NCI-H2171 treated with DMSO at 0.1 percent for 48 hours (cell line): Measurements from ENCODE around the gene LGALS9.
"Not testable (repeated sequence)": the region's sequence is repeated elsewhere in the genome, so short reads cannot be mapped to it uniquely, and the experiment has no call there.

Experiments
- DNase-seq: peaks from one replicate; lab custom pipeline; 2025; lab: John Stamatoyannopoulos, UW

Gene LGALS9

DNA sequence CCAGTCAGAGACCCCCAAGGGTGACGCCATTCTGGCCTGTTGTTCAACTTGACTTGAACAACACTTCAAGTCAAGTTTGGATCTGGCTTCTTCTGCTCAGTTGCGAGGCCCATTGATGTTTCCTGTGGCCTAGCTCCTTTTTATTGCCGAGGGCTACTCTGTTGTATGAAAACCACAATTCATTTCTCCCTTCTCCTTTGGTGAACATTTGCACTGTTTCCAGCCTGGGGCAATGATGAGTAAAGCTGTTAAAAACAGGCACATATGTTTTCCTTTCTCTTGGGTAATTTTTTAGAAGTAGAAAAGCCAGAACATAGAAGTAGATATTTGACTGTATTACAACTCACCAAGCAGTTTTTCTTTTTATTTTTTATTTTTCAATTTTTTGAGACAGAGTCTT is 1.7 kb upstream of the LGALS9 start:
- not testable (repeated sequence) for DNase-seq

DNA sequence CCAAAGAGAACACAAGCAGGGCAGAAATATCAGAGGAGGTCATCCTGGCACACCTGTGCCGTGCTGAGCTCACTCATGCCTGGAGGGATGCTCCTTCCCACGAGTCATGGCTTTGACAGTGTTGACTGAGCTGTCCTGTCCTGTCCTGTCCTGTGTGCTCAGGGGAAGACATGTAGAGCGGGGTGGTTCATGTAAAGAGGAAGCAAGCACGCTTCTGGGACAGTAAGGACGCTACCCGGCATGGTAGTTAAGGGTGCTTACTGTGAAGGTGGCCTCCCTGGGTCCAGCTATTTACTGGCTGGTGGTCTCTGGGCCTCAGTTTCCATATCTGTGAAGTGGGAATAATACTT is 398 bp downstream of the LGALS9 start:
- no peak for DNase-seq

DNA sequence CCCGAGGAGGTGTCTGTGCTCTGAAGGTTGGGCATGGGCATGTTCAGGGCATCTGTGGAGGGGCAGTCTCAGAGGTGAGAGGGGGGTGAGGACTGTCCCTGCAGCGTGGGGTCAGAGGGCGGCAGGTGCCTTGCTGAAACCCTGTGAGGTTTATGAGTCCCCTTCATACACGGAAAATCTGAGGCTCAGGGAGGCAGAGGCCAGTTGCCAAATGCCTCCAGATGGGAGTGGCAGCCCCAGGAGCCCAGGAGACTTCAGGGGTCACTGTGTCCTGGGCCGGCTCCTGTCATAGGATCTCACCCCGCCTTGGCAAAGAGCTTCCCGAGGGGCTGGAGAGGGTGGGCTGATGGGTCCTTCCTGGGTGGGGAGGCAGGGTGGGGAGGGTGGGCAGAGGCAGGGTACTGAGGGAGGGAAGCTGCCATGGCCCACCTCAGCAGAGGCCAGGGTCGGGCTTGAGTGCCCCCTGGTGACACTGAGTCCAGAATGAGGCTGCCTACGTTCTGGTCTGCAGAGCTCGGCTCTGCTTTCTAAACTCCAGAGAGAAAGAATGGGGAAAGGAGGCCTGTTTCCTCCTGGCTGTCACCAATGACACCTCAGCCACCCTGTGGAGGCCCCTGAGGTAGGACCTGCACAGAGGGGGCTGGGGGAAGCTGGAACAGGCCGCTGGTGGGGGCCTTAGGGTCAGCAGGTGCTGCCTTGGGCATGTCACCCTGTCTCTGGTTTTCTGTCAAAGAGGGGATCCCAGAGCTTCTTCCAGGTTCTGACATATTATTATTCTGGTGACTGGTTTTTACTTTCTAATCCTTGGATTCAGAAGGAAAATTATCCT is 1.1 kb downstream of the LGALS9 start:
- no peak for DNase-seq

DNA sequence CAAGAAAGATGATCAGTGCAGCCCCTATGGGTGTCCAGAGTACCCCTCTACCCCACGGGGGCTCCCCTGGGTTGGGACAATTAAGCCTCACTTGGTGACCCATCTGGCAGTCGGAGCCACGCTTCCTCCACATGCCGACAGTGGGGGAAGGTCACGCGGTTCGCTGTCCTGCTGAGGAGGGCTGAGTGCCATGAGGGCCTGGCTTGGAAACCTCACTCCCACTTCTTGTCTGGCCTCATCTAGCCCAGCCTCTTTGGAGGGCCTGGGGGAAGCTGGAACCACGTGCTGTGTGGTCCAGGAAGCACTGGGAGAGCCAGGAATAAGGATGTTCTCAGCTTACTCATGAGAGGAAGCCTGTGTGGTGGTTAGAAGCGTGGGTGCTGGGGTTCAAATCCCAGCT is 1.8 kb downstream of the LGALS9 start:
- not testable (repeated sequence) for DNase-seq

DNA sequence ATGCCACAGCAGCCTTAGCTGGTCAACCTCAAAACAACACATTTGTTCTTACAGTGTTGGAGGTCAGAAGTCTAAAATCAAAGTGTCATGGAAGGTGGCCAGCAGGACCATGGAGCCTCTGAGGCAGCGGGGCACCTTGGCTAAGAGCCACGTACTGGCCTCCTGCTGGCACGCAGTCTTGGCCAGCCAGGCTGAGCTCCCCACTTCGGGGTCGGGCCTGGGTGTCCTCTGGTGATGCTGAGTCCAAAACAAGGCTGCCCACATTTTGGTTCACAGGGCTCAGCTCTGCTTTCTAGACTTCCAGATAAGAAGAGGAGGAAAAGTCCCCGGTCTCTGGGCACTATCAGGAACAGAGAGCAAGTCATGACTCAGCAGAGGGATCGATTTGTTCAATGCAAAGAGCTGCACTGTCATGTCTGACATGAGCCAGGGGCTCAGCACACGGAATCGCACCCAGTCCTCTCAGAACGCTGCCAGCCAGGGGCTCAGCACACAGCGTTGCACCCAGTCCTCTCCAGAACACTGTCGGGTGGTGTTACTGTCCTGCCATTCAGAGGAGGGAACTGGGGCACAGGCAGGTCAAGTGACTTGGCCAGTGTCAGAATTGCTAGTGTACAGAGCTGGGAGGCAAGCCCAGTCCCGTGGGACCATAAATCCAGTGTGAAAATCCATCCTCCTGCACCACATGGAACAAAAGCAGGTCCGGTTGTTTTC is 2.5 kb downstream of the LGALS9 start:
- DNase-seq: no peak

DNA sequence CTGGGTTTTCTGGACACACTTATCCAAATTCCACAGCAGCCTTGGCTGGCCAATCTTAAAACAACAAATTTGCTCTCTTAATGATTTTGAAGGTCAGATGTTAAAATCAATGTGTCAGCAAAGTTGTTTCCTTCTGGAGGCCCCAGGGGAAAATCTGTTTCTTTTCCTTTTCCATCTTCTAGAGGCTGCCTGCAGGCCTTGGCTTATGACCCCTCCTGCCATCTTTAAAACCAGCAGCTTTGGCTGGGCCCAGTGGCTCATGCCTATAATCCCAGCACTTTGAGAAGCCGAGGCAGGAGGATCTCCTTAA is 3.0 kb downstream of the LGALS9 start:
- no peak for DNase-seq

DNA sequence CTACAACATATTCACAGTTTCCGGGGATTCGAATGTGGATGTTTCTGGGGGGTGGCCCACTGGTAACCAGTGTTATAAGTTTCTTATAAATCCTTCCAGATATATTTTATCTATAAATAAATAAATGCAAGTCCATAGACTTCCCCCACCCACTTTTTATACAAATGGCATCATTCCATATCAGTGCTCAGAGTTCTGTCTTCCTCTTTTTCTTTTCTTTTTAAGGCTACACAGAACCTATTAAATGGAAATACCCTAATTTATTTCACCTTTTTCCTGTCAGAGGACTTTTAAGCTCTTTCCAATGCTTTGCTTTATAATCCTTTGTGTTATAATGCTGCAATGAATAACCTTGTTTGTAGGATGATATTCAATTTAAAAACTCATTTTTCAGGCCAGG is 3.8 kb downstream of the LGALS9 start:
- DNase-seq: no peak

DNA sequence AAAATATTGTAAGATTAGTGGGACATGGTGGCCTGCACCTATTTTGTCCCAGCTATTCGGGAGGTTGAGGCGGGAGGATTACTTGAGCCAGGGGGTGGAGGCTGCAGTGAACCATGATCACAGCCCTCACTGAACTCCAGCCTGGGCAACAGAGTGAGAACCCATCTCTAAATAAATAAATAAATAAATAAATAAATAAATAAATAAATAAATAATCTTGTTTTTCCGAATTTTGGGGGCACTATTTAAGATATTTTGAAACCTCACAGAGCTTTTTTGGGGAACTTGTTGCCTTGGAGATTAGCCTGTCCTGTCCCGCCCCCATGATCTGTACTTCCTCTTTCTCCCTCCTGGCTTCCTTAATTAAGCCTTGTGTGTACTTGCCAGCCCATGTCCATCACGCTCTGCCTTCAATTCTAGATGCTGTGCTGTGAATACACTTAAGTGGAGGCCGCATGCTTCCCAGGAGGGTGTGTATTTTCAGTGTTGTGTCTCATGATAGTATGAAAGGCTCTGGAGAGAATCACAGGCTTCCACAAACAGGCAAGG is 4.4 kb downstream of the LGALS9 start:
- DNase-seq: no peak

DNA sequence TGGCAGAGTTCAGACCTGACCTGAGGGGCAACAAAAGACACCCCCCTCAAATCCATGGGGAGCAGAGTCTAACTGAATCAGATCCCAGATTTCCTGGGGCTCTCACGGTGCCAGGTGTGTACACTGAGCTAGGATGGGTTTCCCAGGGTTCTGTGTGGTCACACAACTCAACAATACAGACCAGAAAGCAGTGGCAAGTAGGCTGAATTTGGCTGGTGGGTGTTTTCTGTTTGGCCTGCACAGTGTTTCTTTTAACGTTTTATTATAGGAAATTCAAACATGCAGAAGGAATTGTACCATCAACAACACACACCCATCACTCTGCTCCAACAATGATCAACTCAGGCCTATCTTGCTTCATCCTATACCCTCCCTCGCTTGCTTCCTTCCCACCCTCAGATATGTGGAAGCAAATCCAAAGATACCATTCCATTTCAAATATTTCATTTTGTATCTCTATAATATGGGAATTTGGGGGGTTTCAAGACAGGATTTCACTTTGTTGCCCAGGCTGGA is 5.1 kb downstream of the LGALS9 start:
- not testable (repeated sequence) for DNase-seq

DNA sequence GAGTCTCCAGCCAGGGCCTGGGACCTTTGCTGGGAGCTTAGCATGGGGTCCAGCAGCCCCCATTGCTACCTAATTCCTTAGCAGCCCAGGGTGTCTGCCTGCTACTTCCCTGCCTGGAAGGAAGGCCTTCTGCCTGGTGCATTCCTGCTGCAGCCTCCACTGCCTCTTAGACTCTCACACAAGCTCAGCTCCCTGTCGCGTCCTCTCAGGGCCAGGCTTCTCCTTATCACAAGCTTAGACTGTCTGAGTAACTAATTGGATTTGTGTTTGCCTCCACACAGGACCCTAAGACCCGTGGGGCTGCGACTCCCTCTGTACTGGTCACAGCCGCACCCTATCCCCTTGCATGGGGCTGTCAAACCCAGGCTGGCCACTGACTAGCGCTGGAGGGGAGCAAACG is 6.8 kb downstream of the LGALS9 start:
- not testable (repeated sequence) for DNase-seq

DNA sequence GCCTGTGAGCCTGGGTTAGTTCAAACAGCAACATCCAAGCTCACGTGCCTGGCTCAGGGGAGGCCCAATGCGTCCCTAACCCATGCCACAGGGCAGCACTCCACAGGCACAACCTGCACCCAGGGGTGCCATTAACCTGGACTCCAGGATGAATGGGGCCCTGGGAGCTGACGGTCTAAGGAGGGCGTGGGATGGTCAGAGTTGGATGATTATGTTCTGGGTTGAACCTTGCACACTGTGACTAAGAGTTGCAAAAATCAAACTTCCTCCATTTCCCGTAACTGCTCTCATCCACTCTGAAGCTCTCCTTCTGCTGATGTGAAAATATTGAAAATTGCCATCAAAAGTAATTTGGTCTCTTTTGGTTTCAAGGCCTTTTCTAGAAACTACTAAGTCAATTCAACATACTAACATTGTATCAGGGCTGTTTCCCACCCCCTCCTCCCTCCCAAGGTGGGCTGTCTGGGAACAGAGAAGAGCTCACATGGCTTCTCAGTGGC is 7.5 kb downstream of the LGALS9 start:
- not testable (repeated sequence) for DNase-seq

DNA sequence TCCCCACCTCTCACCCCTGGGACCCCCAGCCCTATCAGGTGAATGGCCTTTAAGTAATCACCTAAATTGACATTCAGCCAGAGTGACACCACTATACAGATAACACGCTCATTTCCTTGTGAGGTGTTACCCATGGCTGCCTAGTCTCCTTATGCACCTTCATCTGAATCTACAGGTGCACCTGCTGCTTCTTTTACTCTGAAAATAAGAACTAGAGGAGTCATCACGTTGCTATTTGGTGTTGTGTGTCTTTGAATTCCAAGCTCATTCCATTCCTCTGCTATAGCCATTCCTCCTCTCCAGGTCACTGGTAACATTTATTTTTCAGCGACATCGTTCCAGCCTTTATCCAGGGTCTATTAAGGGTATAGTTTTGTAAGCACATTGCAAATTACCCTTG is 9.8 kb downstream of the LGALS9 start:
- DNase-seq: no peak

DNA sequence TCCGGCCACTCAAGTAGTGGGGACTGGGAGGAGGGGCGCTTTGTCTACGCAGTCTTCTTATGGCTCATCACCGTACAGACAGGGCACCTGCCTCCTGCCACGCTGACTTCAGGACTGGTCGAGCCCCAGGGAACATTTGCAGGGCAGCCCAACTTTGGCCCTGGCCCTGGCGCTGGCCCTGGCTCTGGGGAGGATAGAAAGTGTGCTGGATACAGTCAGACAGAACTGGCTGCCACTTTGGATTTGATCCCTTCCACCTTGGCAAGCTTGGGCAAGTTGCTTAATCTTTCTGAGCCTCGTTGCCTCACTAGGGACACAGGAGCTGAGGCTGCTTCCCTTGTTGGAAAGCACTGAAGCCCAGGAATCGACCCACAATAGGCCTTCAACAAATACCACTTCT is 13.6 kb downstream of the LGALS9 start:
- no peak for DNase-seq

DNA sequence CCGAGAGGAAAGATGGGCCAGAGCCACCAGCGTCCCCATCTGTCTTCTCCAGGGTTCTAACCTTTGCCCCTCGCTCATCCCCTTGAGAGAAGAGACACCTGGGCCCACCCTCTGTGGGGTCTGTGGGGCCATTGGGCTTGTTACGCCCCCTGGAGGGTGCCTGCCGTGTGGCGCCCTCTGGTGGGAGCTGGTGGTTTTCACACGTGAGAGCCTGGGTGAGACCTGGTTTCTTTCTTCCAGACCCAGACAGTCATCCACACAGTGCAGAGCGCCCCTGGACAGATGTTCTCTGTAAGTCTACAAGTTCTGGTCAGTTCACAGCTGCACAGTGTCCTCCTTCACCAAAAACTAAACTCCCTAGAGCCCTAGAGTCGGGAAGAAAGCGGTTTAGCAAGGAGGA is 14.6 kb downstream of the LGALS9 start:
- not testable (repeated sequence) for DNase-seq

DNA sequence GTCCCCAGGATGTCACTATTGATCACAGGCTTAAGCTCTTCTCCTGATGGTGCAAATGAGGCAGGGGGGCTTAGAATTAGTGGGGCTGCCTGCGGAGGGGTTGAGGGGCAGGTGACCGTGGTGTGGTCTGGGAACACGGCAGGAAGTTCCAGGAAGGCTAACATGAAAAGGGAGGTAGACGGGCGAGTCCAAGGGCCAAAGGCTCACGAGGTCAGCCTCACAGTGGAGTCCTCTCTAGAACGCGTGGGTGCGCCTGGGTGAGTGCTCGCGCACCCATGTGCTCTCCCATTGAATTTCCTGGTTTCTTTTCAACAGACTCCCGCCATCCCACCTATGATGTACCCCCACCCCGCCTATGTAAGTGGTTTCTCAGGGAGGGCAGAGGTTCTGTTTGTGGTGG is 15.2 kb downstream of the LGALS9 start:
- no peak for DNase-seq

DNA sequence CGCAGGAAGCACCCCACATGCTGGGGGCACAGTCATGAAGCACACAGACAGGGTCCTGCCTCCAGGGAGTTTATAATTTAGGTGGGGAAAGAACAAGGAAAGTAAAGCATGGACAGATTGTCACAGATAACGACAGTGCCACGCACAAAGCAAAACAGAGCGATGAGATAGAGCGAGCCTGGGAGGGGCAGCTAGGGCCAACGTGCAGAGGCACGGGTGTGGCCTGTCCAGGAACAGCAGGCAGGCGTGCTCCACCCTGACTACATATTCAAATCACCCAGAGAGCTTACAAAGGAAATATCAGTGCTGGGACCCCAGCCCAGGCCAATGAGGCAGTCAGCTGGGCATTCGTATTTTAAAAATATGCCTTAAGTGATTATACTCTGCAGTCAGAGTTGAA is 16.8 kb downstream of the LGALS9 start:
- no peak for DNase-seq

DNA sequence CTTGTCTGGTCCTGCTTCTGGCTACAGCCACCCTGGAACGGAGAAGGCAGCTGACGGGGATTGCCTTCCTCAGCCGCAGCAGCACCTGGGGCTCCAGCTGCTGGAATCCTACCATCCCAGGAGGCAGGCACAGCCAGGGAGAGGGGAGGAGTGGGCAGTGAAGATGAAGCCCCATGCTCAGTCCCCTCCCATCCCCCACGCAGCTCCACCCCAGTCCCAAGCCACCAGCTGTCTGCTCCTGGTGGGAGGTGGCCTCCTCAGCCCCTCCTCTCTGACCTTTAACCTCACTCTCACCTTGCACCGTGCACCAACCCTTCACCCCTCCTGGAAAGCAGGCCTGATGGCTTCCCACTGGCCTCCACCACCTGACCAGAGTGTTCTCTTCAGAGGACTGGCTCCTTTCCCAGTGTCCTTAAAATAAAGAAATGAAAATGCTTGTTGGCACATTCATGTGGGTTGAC is 18.2 kb downstream of the LGALS9 start:
- not testable (repeated sequence) for DNase-seq

DNA sequence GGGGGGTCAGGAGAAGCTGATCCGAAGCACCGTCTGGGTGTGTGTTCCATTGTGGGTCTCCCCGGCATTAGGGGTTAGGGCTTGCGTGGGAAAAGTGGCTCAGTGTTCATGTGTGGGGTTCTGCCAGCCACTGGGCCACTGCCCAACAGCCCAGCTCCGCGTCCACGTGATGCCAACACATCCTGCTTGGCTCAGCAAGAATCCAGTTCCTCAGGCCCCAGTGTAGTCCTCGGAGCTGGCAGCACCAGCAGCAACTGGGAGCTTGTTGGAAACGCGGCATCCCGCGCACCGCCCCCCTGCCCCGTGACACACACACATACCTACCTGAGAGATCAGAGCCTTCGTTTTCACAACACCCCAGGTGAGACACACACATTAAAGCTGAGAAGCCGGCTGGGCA is 18.9 kb downstream of the LGALS9 start:
- DNase-seq: no peak

DNA sequence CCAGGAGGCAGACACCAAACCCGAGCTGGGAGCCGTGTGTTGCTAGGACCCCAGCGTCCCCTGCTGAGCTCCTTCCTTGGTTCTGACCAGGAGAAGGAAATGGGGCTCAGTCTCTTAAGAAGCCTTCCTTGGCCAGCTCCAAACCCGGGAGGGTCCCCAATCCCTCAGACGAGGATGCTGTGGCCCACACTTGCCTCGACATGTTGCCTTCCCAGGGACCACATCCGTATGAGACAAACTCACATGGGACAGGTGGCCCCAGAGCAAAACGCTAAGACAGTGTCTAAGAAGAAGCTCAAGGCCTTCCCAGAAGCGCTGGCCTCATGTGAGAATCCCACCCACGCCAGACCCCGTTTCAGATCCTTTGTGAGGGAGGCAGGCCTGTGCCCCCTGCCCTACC is 19.8 kb downstream of the LGALS9 start:
- no peak for DNase-seq

DNA sequence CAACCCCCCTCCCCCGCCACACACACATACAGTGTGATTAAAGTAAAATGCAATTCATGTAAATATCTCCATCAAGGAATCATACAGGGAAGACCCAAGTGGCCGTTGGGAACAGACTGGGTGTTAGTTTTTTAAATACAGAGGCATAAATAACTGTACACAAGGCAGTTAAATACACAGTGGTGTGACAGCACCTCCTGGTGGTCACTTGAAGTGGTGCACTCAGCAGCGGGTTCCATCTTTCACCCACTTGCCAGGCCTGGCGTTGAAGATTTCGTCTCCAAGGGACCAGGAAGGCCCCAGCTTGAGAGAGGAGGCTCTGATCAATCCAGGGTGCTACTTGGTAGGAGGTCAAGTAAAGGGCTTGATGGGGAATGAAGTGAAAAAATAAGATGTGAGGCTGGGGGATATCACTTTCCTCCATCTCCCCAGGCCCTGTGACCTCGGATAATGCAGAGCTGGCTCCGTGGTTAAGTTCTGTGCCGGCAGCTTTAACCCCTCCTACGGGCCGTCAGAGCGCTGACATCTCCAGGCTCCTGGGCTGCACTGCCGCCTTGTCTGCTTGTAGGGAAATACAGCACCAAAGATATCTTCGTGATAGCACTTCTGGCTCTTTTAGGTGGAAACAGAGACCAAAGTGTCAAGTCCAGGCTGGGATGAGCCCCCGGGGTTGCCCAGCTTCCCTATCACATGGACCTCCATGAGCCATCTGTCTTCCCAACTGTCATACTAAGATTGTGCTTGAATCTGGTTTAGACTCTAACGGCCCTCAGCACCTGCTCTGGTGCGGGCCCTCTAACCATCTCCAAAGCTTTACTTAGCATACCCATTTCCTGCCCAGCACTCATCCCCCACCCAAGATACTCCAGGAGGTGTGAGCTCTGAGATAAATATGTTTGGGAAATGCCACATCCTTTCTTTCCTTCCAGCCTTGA is 20.7 kb downstream of the LGALS9 start:
- DNase-seq: peak; percentile 44

DNA sequence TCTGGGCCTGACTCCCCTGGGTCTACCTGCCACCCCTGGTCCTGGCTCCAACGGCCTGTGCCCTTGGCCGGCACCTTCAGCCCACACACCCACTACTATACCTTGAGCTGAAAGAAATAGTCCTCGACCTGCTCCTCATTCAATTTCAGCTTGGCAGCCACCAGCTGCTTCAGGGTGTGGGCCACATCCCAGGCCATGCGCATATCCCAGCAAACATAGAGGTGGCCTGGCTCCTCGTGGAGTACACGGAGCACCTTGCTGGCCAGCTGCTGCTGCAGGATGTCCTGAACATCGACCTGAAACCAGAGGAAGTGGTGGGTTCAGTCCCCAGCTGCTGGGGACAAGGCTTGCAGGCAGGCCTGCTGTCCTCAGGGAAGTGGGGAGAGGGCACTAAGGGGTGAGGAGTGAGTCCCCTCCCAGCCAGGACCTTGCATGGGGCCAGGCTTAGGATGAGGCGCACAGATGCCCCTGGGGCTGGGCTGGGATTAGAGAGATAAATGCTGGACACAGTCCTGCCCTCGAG is 22.5 kb downstream of the LGALS9 start:
- not testable (repeated sequence) for DNase-seq

DNA sequence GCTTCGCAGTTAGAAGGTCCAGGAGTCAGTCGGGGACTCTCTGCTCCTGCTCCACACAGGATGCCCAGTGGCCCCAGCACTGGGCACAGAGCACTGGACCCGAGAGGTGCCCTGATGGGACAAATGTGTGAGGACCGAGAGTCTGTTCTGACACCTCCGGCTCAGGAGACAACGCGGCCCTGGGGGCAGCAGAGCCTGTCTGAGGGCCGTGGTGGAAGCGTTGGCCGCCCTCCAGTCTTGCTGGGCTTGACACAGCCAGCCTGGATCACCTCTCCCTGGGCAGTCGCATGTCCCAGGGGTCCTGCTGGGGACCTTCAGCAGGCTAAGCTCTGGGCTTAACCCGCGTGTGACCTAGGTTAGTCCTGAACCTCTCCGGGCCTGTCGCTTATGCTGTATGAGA is 23.1 kb downstream of the LGALS9 start:
- DNase-seq: no peak
